Measurements from ENCODE around the gene SAV1.

Gene SAV1

DNA sequence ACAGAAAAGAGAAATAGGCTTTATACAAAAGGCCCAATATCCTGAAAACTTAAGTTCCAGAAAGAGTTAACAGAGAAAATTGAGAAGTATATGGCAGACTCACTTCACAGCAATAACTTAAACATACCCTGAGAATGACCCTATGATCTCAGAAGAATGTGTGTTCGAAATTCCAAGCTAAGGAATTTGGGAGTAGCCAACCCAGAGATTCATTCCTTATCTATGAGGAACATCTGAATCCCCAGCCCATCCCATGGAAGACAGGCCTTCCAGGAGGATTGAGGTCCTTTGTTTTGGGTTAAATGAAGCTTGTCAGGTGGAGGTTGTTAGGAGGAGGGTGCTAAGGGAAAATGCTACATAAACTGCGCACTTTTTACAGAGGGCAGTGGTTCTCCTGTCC, 7.5 kb upstream of the SAV1 start:
- TF ChIP-seq, protein P1, sequence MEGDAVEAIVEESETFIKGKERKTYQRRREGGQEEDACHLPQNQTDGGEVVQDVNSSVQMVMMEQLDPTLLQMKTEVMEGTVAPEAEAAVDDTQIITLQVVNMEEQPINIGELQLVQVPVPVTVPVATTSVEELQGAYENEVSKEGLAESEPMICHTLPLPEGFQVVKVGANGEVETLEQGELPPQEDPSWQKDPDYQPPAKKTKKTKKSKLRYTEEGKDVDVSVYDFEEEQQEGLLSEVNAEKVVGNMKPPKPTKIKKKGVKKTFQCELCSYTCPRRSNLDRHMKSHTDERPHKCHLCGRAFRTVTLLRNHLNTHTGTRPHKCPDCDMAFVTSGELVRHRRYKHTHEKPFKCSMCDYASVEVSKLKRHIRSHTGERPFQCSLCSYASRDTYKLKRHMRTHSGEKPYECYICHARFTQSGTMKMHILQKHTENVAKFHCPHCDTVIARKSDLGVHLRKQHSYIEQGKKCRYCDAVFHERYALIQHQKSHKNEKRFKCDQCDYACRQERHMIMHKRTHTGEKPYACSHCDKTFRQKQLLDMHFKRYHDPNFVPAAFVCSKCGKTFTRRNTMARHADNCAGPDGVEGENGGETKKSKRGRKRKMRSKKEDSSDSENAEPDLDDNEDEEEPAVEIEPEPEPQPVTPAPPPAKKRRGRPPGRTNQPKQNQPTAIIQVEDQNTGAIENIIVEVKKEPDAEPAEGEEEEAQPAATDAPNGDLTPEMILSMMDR (conservative IDR thresholded peaks at IDR 0.05; ENCODE audit: low read depth, low read length): no peak
- no peak overlapping the region for H3K4me3 ChIP-seq (ENCODE audit: low read length)
- DNase-seq (ENCODE audit: low read depth): no peak

DNA sequence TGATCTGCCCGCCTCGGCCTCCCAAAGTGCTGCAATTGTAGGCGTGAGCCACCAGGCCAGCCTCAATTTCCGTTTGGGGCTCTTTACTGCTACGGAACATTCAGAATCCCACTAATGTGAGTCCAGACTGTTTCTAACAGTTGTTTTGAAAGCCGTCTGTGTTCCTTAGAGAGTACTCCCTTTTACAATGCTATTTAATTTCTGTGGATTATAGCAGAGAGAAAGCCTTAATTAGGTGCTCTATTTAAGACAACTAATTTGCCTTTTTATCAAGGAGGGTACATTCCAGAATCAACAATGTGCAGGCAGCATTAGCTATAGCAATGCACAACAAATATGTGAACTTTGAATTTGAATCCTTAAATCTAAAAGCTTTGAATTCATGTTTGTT, 2.8 kb upstream of the SAV1 start:
- no peak for DNase-seq (ENCODE audit: low read depth)
- TF ChIP-seq, protein P1 (conservative IDR thresholded peaks at IDR 0.05; ENCODE audit: low read depth, low read length): no peak
- no peak overlapping the region for H3K4me3 ChIP-seq (ENCODE audit: low read length)

DNA sequence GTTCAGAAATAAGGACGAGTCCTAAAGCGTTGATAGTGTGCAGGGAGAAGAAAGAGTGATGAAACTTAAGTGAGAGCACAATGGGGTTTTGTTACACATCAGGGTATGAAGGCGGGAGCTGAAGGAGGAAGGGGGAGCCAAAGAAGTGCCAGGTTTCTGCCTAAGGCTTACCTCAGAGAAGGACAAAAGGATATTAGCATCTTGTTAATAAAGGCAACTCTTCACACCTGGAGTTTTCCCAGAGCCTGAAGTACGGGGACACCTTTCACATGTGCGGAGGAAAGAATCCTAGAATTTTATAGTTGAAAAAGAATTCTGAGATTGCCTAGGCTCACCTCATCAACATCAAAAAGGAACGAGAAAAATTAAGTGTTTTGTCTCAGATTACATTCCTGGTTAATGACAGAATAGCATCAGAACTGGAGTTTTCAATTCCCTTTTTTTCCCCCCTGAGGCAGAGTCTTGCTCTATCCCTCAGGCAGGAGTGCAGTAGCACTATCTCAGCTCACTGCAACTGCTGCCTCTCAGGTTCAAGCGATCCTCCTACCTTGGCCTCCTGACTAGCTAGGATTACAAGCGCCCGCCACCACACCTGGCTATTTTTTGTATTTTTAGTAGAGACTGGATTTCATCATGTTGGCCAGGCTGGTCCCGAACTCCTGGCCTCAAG, 2.2 kb upstream of the SAV1 start:
- no peak for DNase-seq (ENCODE audit: low read depth)
- TF ChIP-seq, protein P1 (conservative IDR thresholded peaks at IDR 0.05; ENCODE audit: low read depth, low read length): no peak
- no peak overlapping the region for H3K4me3 ChIP-seq (ENCODE audit: low read length)

DNA sequence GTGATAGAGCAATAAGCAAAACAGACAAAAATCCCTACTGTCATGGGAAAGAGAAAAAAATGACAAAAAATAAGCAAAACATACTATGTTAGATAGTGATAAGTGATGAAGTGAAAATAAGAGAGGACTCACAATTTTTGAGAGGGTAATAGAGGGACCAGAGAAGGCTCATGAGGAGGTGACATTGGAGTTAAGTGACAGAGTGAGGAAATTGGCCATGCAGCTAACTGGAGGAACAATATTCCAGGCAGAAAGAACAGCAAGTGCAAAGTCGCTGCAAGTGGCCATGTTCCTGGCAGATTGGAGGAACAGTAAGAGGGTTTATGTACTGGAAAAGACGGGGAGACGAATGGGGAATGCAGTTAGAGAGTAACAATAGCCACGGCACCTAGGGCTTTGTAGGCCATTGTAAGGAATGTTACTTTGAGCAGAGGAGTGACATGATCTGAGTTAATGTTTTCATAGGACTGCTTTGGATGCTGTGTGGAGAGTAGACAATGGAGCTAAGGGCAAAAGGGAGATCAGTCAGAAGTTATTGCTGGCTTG, 1.4 kb upstream of the SAV1 start:
- no peak for DNase-seq (ENCODE audit: low read depth)
- TF ChIP-seq, protein P1 (conservative IDR thresholded peaks at IDR 0.05; ENCODE audit: low read depth, low read length): no peak
- no peak overlapping the region for H3K4me3 ChIP-seq (ENCODE audit: low read length)

DNA sequence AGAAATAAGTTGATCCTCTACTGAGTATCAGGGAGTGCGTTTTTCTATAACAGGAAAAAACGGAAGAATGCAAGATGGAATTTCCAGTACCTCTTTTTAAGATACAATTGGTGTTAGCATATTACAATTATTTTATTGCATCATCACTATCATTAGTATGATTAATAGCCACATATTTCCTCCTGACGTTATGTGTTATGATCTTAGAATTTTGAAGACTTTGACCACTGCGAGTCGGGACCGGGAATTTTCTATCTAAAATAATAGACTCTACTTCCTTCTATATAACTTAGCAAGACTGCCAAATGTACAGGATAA, 679 bp upstream of the SAV1 start:
- TF ChIP-seq, protein P1 (conservative IDR thresholded peaks at IDR 0.05; ENCODE audit: low read depth, low read length): no peak
- DNase-seq (ENCODE audit: low read depth): no peak
- H3K4me3 ChIP-seq (ENCODE audit: low read length): peak overlapping the region; percentile 86

DNA sequence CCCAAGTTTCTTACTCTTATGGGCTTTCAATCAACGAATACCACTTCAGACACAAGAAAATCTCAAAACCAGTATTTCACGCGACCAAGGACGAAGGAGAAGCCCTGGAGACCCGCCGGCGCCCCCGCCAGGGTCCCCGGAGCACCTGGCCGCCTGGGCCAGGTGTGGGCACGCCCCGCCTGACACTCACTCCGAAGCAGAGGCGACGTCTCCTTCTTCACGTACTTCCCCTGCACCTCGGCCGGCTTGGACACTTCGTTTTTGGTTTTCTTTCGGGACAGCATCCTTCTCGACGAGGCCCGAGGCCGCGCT, 466 bp downstream of the SAV1 start:
- peak overlapping the region; percentile 86 for H3K4me3 ChIP-seq (ENCODE audit: low read length)
- TF ChIP-seq, protein P1 (conservative IDR thresholded peaks at IDR 0.05; ENCODE audit: low read depth, low read length): no peak
- DNase-seq (ENCODE audit: low read depth): no peak

Data from retinal pigment epithelial cell (primary cell).